Parathyroid adenoma (tissue), 2 donors: ENCODE data around the gene CTRB2.
"Not testable (repeated sequence)": the region's sequence is repeated elsewhere in the genome, so short reads cannot be mapped to it uniquely, and the experiment has no call there.

Experiments
- H2AFZ ChIP-seq: fragments of 300-600 bp; sonication (generic); one replicate; pipeline ENCODE4 v1.7.0; 2017; ENCODE audit warnings: antibody characterized with exemption, mild to moderate bottlenecking
- H3K27ac ChIP-seq: fragments of 300-600 bp; sonication (generic); one replicate; pipeline ENCODE4 v1.7.0; 2017
- H3K27me3 ChIP-seq: fragments of 300-600 bp; sonication (generic); one replicate; pipeline ENCODE4 v1.7.0; 2017; ENCODE audit warnings: low read length; ENCODE audit not compliant: control insufficient read depth, insufficient read depth
- H3K36me3 ChIP-seq: fragments of 300-600 bp; sonication (generic); one replicate; pipeline ENCODE4 v1.7.0; 2017; ENCODE audit warnings: low read length; ENCODE audit not compliant: control insufficient read depth, insufficient read depth
- H3K4me1 ChIP-seq: fragments of 300-600 bp; sonication (generic); one replicate; pipeline ENCODE4 v1.7.0; 2017; ENCODE audit warnings: control low read depth
- H3K4me2 ChIP-seq: fragments of 300-600 bp; sonication (generic); one replicate; pipeline ENCODE4 v1.7.0; 2017; ENCODE audit warnings: low read length
- H3K4me3 ChIP-seq: fragments of 300-600 bp; sonication (generic); one replicate; pipeline ENCODE4 v1.7.0; 2017; ENCODE audit warnings: low read depth, low read length
- H3K79me2 ChIP-seq: fragments of 300-600 bp; sonication (generic); one replicate; pipeline ENCODE4 v1.7.0; 2017; ENCODE audit warnings: control low read depth
- H3K9ac ChIP-seq: fragments of 300-600 bp; sonication (generic); one replicate; pipeline ENCODE4 v1.7.0; 2017; ENCODE audit warnings: mild to moderate bottlenecking
- H3K9me3 ChIP-seq: fragments of 300-600 bp; sonication (generic); one replicate; pipeline ENCODE4 v1.7.0; 2017; ENCODE audit warnings: low read length; ENCODE audit not compliant: control insufficient read depth
- TF ChIP-seq, protein P1 (sequence below): fragments of 300-600 bp; sonication (generic); IDR thresholded peaks from one replicate; pipeline ENCODE4 v1.7.0; 2017; ENCODE audit warnings: antibody characterized with exemption, mild to moderate bottlenecking
- donor health status: primary hyperparathyroidism.

CTRB2 gene

DNA sequence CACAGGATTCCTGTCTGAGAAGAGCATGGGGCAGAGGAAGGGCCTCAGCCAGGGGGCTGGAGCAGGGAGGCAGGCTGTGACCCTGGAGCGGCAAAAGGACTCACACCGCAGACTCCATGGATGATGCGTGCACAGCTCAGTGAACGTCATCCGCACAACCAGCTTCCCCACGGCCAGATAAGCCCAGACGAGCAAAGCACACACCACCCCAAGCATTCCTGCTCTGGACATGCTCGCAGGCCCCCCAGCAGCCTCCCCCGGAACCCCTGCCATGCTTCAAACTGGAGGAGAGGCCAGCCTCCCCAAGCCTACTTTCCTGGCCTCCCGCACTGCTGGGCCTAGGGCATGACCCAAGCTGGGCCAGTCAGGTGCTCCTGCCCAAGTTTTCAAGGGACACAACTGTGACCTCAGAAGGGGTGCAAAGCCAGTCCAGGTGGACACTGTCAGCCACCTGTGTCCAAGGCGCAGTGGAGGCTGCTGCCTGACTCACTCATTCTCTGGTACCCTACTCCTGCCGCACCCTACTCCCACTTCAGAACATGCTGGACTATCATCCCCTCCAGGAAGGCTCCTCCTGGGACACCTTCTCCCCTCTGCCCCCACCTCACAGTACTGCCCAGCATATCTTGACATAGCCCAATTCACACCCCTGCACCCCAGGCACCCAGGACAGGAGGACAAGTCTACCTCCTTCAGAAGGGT, 39.7 kb upstream of the CTRB2 start:
- Histone ChIP-seq H3K4me2 (no peak overlapping the region), H3K27ac (peak overlapping the region; percentile 30), H3K79me2 (peaks cover 59% of the 10 kb centered on the region), H3K9me3 (no peaks in the 10 kb centered on the region), H3K36me3 (no peaks in the 10 kb centered on the region), H3K4me3 (no peak overlapping the region), H3K27me3 (no peaks in the 10 kb centered on the region), H3K4me1 (peaks cover 24% of the 10 kb centered on the region), H3K9ac (no peak overlapping the region), H2AFZ (no peak overlapping the region)
- TF ChIP-seq, protein P1, sequence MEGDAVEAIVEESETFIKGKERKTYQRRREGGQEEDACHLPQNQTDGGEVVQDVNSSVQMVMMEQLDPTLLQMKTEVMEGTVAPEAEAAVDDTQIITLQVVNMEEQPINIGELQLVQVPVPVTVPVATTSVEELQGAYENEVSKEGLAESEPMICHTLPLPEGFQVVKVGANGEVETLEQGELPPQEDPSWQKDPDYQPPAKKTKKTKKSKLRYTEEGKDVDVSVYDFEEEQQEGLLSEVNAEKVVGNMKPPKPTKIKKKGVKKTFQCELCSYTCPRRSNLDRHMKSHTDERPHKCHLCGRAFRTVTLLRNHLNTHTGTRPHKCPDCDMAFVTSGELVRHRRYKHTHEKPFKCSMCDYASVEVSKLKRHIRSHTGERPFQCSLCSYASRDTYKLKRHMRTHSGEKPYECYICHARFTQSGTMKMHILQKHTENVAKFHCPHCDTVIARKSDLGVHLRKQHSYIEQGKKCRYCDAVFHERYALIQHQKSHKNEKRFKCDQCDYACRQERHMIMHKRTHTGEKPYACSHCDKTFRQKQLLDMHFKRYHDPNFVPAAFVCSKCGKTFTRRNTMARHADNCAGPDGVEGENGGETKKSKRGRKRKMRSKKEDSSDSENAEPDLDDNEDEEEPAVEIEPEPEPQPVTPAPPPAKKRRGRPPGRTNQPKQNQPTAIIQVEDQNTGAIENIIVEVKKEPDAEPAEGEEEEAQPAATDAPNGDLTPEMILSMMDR = no peak

DNA sequence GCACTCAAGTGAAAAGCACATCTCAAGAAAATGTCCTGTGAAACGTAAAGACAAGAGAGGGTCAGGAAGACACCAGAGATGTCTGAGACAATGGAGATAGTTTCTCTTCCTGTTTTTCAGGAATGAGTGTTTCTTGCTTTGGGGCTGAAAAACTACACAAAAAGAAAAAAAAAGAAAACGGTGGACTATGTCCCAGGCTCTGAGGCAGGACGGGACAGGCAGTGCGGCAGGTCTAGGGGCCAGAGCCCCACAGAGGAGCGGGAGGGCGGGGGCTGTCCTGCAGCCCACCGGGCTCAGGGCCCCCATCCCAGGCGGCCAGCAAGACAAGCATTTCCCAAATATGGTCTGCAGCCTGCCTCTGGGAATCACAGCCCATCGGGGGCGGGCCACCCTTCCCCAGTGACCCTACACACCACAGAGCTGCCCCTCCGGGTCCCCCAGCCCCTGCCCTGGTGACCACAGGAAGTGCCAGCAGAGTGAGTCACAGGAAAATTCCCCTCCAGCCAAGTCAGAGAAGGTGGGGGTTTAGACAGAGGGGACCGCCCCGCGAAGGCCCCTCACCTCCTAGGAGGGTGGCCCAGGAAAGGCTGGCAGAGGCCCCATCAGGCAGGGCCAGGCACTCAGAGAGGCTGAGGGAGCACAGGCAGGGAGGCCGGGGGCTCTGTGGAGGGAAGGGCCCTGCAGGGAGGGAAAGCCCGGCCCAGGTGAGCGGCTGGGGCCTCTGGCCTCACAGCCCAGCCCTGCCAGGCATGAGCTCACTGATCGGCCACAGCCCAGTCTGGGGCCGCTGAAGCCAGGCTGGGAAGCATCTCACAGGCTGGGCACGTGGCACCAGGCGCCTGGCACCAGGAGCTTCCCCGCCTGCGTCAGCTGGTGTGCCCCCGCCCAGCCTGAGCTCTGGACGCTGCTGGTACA, 38.1 kb upstream of the CTRB2 start:
- TF ChIP-seq, protein P1 = no peak
- no peak overlapping the region for H3K9ac ChIP-seq

DNA sequence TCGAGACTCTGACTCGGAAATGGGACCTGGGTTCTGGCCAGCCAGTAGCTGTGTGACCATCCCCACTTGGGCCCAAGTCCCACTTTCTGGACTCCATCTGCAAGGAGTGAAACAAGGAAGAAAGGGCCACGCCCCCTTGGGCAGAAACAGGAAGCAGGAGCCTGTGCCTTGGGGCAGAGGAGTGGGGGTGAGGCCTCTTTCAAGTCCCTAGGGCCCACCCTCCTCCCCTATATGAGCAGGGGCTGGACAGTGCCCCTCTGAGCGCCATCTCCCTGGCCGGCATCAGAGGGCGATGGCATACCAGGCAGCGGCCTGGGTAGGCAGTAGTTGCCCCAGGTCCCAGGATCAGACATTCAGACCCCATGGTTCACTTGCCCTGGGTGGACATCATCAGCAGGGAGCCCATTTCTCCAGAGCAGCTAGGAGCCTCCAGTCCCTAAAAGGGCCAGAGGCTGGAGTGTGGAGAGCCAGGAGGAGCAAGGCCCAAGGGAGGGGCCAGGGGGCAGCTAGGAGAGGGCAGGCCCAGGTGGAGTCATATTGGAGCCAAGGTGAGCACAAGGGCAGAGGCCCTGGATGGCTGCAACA, 37.4 kb upstream of the CTRB2 start:
- H2AFZ ChIP-seq = no peak overlapping the region
- H3K4me3 ChIP-seq = no peak overlapping the region
- H3K4me2 ChIP-seq = peak overlapping the region; percentile 41
- H3K27me3 ChIP-seq = no peaks in the 10 kb centered on the region
- peaks cover 53% of the 10 kb centered on the region for H3K79me2 ChIP-seq
- H3K4me1 ChIP-seq = peaks cover 18% of the 10 kb centered on the region
- peak overlapping the region; percentile 78 for H3K27ac ChIP-seq
- H3K9me3 ChIP-seq = no peaks in the 10 kb centered on the region
- TF ChIP-seq, protein P1 = no peak
- H3K9ac ChIP-seq = no peak overlapping the region
- H3K36me3 ChIP-seq = no peaks in the 10 kb centered on the region

More for the DNA sequence above, 38.1 kb upstream of the CTRB2 start:
- Histone ChIP-seq H3K36me3 (no peaks in the 10 kb centered on the region), H3K27ac (peak overlapping the region; percentile 78), H3K4me3 (peak overlapping the region; percentile 14), H3K4me2 (peak overlapping the region; percentile 41), H2AFZ (peak overlapping the region; percentile 26), H3K27me3 (no peaks in the 10 kb centered on the region), H3K4me1 (peaks cover 24% of the 10 kb centered on the region), H3K9me3 (no peaks in the 10 kb centered on the region), H3K79me2 (peaks cover 57% of the 10 kb centered on the region)

GRCh38 chr16:75243667-75244224, 36.8 kb upstream of the CTRB2 start:
- Histone ChIP-seq H3K36me3 (no peaks in the 10 kb centered on the region), H3K4me3 (no peak overlapping the region), H3K9ac (no peak overlapping the region), H2AFZ (no peak overlapping the region), H3K4me2 (no peak overlapping the region), H3K27me3 (no peaks in the 10 kb centered on the region), H3K9me3 (no peaks in the 10 kb centered on the region), H3K79me2 (peaks cover 47% of the 10 kb centered on the region), H3K4me1 (peaks cover 21% of the 10 kb centered on the region), H3K27ac (peak overlapping the region; percentile 78)
- TF ChIP-seq, protein P1 = no peak

GRCh38 chr16:75242436-75243078, 35.6 kb upstream of the CTRB2 start:
- not testable (repeated sequence) for H3K9ac ChIP-seq, H3K4me2 ChIP-seq, H3K27ac ChIP-seq

More at GRCh38 chr16:75242436-75243078, 35.6 kb upstream of the CTRB2 start:
- Histone ChIP-seq H3K79me2 (peaks cover 40% of the 10 kb centered on the region), H3K4me1 (peaks cover 29% of the 10 kb centered on the region)
- H3K27me3 ChIP-seq, H3K4me3 ChIP-seq, H2AFZ ChIP-seq, H3K36me3 ChIP-seq, H3K9me3 ChIP-seq: not testable (repeated sequence)
